ENCODE results near the gene FUBP3.
"Not testable (repeated sequence)": the region's sequence is repeated elsewhere in the genome, so short reads cannot be mapped to it uniquely, and the experiment has no call there.

The FUBP3 gene

GRCh38 chr9:130548103-130548502 is 31.3 kb upstream of the FUBP3 start:
- no peaks in the 10 kb centered on the region for H3K4me1 Mint-ChIP-seq
- H3K4me3 Mint-ChIP-seq = no peak overlapping the region
- H3K27ac Mint-ChIP-seq = no peak overlapping the region
- H3K36me3 Mint-ChIP-seq = no peaks in the 10 kb centered on the region
- H3K9me3 Mint-ChIP-seq = peaks cover 4% of the 10 kb centered on the region
- DNase-seq (ENCODE audit: low spot score in 2 of 2) = no peak
- ATAC-seq = no peak

DNA sequence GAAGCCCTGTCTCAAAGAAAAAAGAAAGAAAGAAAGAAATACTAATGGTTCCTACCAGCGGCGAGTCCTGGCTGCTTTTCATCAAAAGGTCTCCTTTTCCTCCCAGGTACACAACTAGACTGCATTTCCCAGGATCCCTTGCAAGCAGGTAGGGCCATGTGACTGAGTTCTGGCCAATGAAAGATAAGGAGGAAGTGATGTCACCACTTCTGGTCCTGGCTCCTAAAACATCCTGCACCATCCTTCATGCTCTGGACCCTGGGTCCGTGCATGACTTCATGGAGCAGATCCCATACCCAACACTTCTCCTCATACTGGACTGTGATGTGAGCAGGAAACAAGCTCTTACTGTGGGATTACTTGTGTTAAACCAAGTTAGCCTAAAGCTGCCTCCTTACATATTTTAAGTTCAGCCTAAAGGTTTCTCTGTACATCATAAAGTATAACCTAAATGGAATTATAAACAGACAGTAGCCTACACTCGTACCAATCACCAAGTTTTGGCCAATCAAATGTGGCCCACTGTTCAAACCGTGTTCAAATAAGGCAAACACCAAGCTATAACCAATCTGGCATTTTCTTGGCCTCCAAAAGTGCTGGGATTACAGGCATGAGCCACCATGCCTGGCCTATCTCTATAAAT is 30.2 kb upstream of the FUBP3 start:
- ATAC-seq (no peak), DNase-seq (ENCODE audit: low spot score in 2 of 2) (no peak)
- no peaks in the 10 kb centered on the region for H3K4me1 Mint-ChIP-seq
- H3K9me3 Mint-ChIP-seq = peaks cover 4% of the 10 kb centered on the region
- H3K4me3 Mint-ChIP-seq = no peak overlapping the region
- no peaks in the 10 kb centered on the region for H3K36me3 Mint-ChIP-seq
- H3K27ac Mint-ChIP-seq = no peak overlapping the region

- H3K9me3 Mint-ChIP-seq = no peaks in the 10 kb centered on the region
- no peaks in the 10 kb centered on the region for H3K4me1 Mint-ChIP-seq
- H3K4me3 Mint-ChIP-seq = no peak overlapping the region
- DNase-seq (ENCODE audit: low spot score in 2 of 2) = no peak
- H3K36me3 Mint-ChIP-seq = no peaks in the 10 kb centered on the region
- no peak for ATAC-seq
- H3K27ac Mint-ChIP-seq = no peak overlapping the region
These were observed 24.8 kb upstream of the FUBP3 start for GRCh38 chr9:130554606-130555005.

DNA sequence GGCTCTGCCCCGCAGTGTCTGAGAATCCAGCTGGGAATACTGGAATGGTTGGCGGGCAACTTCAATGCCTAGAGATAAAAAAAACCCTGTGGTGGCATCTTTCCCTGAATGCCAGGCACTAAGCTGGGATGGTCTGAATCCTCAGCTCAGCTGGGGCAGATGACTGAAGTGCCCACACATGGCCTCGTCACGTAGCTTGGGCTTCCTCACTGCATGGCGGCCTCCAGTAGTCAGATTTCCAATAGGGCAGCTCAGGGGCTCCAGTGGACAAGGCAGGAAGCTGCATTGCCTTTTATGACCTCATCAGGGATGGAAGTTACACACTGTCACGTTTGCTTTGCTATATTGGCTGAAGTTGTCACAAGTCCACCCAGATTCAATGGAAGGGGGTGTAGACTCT is 24.3 kb upstream of the FUBP3 start:
- ATAC-seq = no peak
- DNase-seq (ENCODE audit: low spot score in 2 of 2) = no peak
- no peaks in the 10 kb centered on the region for H3K4me1 Mint-ChIP-seq
- H3K27ac Mint-ChIP-seq = no peak overlapping the region
- no peaks in the 10 kb centered on the region for H3K36me3 Mint-ChIP-seq
- no peak overlapping the region for H3K4me3 Mint-ChIP-seq
- no peaks in the 10 kb centered on the region for H3K9me3 Mint-ChIP-seq

- Mint-ChIP-seq H3K36me3 (no peaks in the 10 kb centered on the region), H3K9me3 (no peaks in the 10 kb centered on the region), H3K4me3 (no peak overlapping the region), H3K27ac (no peak overlapping the region), H3K4me1 (no peaks in the 10 kb centered on the region)
- DNase-seq (ENCODE audit: low spot score in 2 of 2) = no peak
- no peak for ATAC-seq
These were observed 23.4 kb upstream of the FUBP3 start for GRCh38 chr9:130555968-130556367.

DNA sequence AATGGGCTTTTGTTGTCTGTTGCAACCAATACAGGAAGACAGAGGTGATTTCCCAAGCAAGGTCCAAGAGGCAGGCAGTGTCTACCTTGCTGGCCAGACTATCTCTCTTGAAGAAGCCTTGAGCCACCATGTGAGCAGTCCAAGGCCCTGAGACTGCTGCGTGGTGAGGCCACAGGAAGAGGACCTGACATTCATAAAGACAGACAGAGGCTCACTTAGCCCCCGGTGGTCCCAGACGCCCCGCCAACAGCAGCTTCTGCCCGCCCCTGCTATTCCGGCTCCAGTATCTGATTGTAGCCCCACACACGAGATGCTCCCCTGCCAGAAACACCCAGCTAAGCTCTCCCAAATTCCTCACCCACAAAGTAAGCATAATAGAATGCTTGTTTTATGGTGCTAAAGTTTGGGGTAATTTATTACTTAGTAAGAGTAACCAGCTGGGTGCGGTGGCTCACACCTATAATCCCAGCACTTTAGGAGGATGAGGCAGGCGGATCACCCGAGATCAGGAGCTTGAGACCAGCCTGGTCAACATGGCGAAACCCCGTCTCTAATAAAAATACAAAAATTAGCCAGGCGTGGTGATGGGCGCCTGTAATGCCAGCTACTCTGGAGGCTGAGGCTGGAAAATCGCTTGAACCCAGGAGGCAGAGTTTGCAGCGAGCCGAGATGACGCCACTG is 22.8 kb upstream of the FUBP3 start:
- no peak overlapping the region for H3K4me3 Mint-ChIP-seq
- no peaks in the 10 kb centered on the region for H3K9me3 Mint-ChIP-seq
- H3K4me1 Mint-ChIP-seq = no peaks in the 10 kb centered on the region
- no peak for ATAC-seq
- DNase-seq (ENCODE audit: low spot score in 2 of 2) = no peak
- H3K27ac Mint-ChIP-seq = no peak overlapping the region
- H3K36me3 Mint-ChIP-seq = no peaks in the 10 kb centered on the region

- Mint-ChIP-seq H3K4me3 (no peak overlapping the region), H3K4me1 (no peaks in the 10 kb centered on the region), H3K36me3 (no peaks in the 10 kb centered on the region), H3K27ac (no peak overlapping the region), H3K9me3 (no peaks in the 10 kb centered on the region)
- no peak for DNase-seq (ENCODE audit: low spot score in 2 of 2)
- ATAC-seq = no peak
These were observed 22.3 kb upstream of the FUBP3 start for GRCh38 chr9:130557077-130557468.

- H3K27ac Mint-ChIP-seq = no peak overlapping the region
These were observed 18.3 kb upstream of the FUBP3 start for GRCh38 chr9:130561056-130561455.

DNA sequence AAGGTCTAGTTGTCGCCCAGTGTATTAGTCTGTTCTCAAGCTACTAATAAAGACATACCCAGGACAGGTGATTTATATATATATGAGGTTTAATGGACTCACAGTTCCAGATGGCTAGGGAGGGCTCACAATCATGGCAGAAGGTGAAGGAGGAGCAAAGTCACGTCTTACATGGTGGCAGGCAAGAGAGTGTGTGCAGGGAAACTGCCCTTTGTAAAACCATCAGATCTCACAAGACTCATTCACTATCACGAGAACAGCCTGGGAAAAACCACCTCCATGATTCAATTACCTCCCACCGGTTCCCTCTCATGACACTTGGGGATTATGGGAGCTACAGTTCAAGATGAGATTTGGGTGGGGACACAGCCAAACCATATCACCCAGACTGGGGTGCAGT is 16.9 kb upstream of the FUBP3 start:
- H3K27ac Mint-ChIP-seq, H3K36me3 Mint-ChIP-seq: not testable (repeated sequence)

More at GRCh38 chr9:130561056-130561455, 18.3 kb upstream of the FUBP3 start:
- no peak for DNase-seq (ENCODE audit: low spot score in 2 of 2)
- H3K4me1 Mint-ChIP-seq = no peaks in the 10 kb centered on the region
- no peak overlapping the region for H3K4me3 Mint-ChIP-seq
- no peaks in the 10 kb centered on the region for H3K36me3 Mint-ChIP-seq
- no peak for ATAC-seq
- H3K9me3 Mint-ChIP-seq = no peaks in the 10 kb centered on the region

GRCh38 chr9:130563797-130564196 is 15.6 kb upstream of the FUBP3 start:
- H3K36me3 Mint-ChIP-seq = no peaks in the 10 kb centered on the region
- no peak for ATAC-seq
- H3K9me3 Mint-ChIP-seq = no peaks in the 10 kb centered on the region
- no peak for DNase-seq (ENCODE audit: low spot score in 2 of 2)
- no peaks in the 10 kb centered on the region for H3K4me1 Mint-ChIP-seq
- no peak overlapping the region for H3K4me3 Mint-ChIP-seq
- no peak overlapping the region for H3K27ac Mint-ChIP-seq

More for the DNA sequence above, 16.9 kb upstream of the FUBP3 start:
- not testable (repeated sequence) for DNase-seq (ENCODE audit: low spot score in 2 of 2); H3K4me1 Mint-ChIP-seq; H3K9me3 Mint-ChIP-seq; ATAC-seq; H3K4me3 Mint-ChIP-seq

GRCh38 chr9:130565792-130566191 is 13.6 kb upstream of the FUBP3 start:
- ATAC-seq = no peak
- H3K4me3 Mint-ChIP-seq = no peak overlapping the region
- no peak overlapping the region for H3K27ac Mint-ChIP-seq

GRCh38 chr9:130570208-130570607 is 9.2 kb upstream of the FUBP3 start:
- DNase-seq (ENCODE audit: low spot score in 2 of 2) = no peak
- Mint-ChIP-seq H3K27ac (no peak overlapping the region), H3K36me3 (no peaks in the 10 kb centered on the region), H3K4me3 (no peak overlapping the region), H3K4me1 (no peaks in the 10 kb centered on the region), H3K9me3 (no peaks in the 10 kb centered on the region)
- no peak for ATAC-seq

More at GRCh38 chr9:130565792-130566191, 13.6 kb upstream of the FUBP3 start:
- no peak for DNase-seq (ENCODE audit: low spot score in 2 of 2)
- Mint-ChIP-seq H3K4me1 (no peaks in the 10 kb centered on the region), H3K36me3 (no peaks in the 10 kb centered on the region), H3K9me3 (no peaks in the 10 kb centered on the region)

GRCh38 chr9:130575514-130575913 is 3.9 kb upstream of the FUBP3 start:
- Mint-ChIP-seq H3K36me3 (peaks cover 4% of the 10 kb centered on the region), H3K4me1 (peaks cover 12% of the 10 kb centered on the region), H3K4me3 (no peak overlapping the region), H3K9me3 (no peaks in the 10 kb centered on the region), H3K27ac (no peak overlapping the region)
- DNase-seq (ENCODE audit: low spot score in 2 of 2) (no peak), ATAC-seq (no peak)

GRCh38 chr9:130576176-130576575 is 3.2 kb upstream of the FUBP3 start:
- DNase-seq (ENCODE audit: low spot score in 2 of 2) = no peak
- H3K4me1 Mint-ChIP-seq = peaks cover 18% of the 10 kb centered on the region
- no peak overlapping the region for H3K27ac Mint-ChIP-seq
- no peak overlapping the region for H3K4me3 Mint-ChIP-seq
- H3K9me3 Mint-ChIP-seq = no peaks in the 10 kb centered on the region
- ATAC-seq = no peak
- H3K36me3 Mint-ChIP-seq = peaks cover 4% of the 10 kb centered on the region

DNA sequence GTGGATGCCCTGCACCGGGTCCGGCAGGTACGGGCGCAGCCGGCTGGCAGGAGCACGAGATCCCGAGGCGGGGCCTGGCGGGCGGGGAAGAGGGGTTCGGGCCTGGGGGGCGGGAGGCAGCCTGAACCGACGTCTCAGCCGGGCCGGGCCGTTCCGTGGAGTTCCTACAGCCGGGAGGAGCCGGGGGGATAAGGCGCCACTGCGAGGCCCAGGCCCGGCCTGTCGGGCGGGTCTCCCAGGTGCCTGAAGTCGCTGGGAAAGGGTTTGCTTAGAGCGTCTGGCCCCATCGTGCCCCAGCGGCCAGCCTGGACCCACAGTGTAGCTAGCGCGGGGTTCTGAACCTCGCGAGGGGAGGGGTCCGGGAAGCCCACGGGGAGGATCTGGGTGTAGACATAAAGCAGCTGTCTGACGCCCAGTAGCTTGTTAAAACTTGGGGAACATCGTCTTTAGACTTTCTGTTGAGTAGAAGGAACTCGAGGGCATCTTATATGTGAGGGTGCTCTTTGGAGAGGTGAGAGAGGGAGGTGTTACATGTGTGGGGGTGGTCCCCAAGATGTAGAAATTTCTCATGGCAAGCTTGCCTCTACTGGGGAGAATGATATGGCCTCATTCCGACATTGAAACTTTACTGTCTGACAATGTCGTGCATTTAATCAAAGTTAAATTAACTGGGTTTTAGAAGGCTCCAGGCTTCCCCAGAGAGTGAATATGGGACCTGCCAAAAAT is 524 bp downstream of the FUBP3 start:
- Mint-ChIP-seq H3K4me3 (peak overlapping the region; percentile 85), H3K4me1 (peaks cover 28% of the 10 kb centered on the region), H3K9me3 (no peaks in the 10 kb centered on the region), H3K27ac (peak overlapping the region; percentile 87), H3K36me3 (peaks cover 10% of the 10 kb centered on the region)
- DNase-seq (ENCODE audit: low spot score in 2 of 2) (no peak), ATAC-seq (peak; percentile 46)

DNA sequence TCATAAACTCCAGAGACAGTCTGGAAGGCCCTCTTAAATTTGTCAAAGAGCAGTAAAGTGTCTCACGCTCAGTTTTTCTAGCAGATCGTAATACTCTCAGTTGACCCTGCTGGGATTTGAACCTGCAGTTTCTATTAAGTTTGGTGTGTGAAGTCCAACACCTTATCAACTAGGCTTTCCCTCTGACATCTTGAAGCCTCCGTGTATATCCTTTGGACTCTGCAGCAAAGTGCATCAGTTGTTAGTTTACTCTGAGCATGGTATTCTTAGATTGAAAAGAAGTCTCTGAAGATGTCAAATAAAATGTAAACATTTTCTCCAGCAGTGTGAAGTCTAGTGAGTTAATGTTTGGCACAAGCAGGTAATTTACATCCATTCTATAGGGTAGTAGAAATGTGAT is 2.4 kb downstream of the FUBP3 start:
- H3K9me3 Mint-ChIP-seq = no peaks in the 10 kb centered on the region
- no peak for ATAC-seq
- DNase-seq (ENCODE audit: low spot score in 2 of 2) = no peak
- H3K4me3 Mint-ChIP-seq = no peak overlapping the region
- H3K4me1 Mint-ChIP-seq = peaks cover 33% of the 10 kb centered on the region
- H3K36me3 Mint-ChIP-seq = peaks cover 10% of the 10 kb centered on the region
- H3K27ac Mint-ChIP-seq = no peak overlapping the region

Measured in stimulated activated effector memory CD8-positive, alpha-beta T cell treated with anti-CD3 and anti-CD28 coated beads, Interleukin-12 subunit alpha, Interleukin-12 subunit beta, amount 100 ng/mL, for 72 hours (primary cell).